ENCODE measurements around the gene KRT26.

DNA sequence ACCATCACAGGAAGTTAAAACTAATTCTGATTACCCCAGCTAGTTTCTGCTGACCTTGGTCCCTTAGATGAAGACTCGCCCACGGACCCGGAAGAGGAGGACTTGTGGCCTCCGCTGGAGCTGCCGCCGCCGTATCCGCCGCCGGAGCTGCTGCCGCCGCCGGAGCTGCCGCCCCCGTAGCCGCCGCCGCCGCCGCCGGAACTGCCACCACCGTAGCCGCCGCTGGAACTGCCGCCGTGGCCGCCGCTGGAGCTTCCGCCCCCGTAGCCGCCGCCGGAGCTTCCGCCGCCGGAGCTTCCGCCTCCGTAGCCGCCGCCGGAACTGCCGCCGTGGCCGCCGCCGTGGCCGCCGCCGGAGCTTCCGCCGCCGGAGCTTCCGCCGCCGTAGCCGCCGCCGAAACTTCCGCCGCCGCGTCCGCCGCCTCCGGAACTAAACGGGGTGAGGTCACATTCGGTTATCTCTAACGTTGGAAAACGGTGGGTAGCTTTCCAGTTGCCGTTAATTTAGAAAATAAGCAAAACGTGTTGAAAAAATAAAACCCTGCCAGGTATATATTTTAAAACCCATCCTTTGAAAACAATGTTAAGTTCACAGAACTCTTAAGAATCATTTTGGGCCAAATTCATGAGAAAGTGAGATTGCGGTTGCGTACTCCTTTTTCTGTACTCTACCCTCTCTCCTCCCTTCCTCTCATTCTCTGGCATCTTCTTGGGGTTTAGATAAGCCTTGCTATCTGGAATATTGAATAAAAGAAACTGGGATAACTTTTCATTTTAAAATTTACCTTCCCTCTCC, 46.9 kb upstream of the KRT26 start:
- TF ChIP-seq, protein P1, sequence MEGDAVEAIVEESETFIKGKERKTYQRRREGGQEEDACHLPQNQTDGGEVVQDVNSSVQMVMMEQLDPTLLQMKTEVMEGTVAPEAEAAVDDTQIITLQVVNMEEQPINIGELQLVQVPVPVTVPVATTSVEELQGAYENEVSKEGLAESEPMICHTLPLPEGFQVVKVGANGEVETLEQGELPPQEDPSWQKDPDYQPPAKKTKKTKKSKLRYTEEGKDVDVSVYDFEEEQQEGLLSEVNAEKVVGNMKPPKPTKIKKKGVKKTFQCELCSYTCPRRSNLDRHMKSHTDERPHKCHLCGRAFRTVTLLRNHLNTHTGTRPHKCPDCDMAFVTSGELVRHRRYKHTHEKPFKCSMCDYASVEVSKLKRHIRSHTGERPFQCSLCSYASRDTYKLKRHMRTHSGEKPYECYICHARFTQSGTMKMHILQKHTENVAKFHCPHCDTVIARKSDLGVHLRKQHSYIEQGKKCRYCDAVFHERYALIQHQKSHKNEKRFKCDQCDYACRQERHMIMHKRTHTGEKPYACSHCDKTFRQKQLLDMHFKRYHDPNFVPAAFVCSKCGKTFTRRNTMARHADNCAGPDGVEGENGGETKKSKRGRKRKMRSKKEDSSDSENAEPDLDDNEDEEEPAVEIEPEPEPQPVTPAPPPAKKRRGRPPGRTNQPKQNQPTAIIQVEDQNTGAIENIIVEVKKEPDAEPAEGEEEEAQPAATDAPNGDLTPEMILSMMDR (IDR thresholded peaks at IDR 0.05; ENCODE audit: low read depth, low read length): no peak
- TF ChIP-seq POLR2A (IDR thresholded peaks at IDR 0.05; ENCODE audit: extremely low read depth, insufficient read length) (peak; percentile 23), MYC (IDR thresholded peaks at IDR 0.05; ENCODE audit: low read depth, low read length) (no peak)
- TF ChIP-seq, protein P2, sequence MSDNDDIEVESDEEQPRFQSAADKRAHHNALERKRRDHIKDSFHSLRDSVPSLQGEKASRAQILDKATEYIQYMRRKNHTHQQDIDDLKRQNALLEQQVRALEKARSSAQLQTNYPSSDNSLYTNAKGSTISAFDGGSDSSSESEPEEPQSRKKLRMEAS (IDR thresholded peaks at IDR 0.05; ENCODE audit: low read depth, low read length): no peak

Data from NB4 (cell line).